Stimulated activated CD8-positive, alpha-beta memory T cell treated with anti-CD3 and anti-CD28 coated beads, Interleukin-12 subunit alpha, Interleukin-12 subunit beta, amount 100 ng/mL, for 24 hours (primary cell): ENCODE data around the gene DRAM1.
"Not testable (repeated sequence)": the region's sequence is repeated elsewhere in the genome, so short reads cannot be mapped to it uniquely, and the experiment has no call there.

Source experiments
- DNase-seq: peaks from one replicate; pipeline ENCODE4 v3.0.0-alpha.2; 2020; ENCODE audit errors: extremely low read depth

The DRAM1 gene

GRCh38 chr12:101906226-101906625, 28.8 kb downstream of the DRAM1 start:
- DNase-seq = no peak

- DNase-seq = no peak
Observed at GRCh38 chr12:101908395-101908794, 31.0 kb downstream of the DRAM1 start.

GRCh38 chr12:101909646-101910045, 32.3 kb downstream of the DRAM1 start:
- DNase-seq = no peak

GRCh38 chr12:101915841-101916240, 38.5 kb downstream of the DRAM1 start:
- no peak for DNase-seq

- DNase-seq = not testable (repeated sequence)
Observed at GRCh38 chr12:101918805-101919204, 41.4 kb downstream of the DRAM1 start.

GRCh38 chr12:101919447-101919846, 42.1 kb downstream of the DRAM1 start:
- DNase-seq = no peak

GRCh38 chr12:101920906-101921305, 43.5 kb downstream of the DRAM1 start:
- DNase-seq = no peak

GRCh38 chr12:101923045-101923718, 45.8 kb downstream of the DRAM1 start:
- no peak for DNase-seq

- DNase-seq = no peak
Observed at GRCh38 chr12:101924618-101925017, 47.2 kb downstream of the DRAM1 start.

GRCh38 chr12:101925361-101925760, 48.0 kb downstream of the DRAM1 start:
- DNase-seq = no peak

- DNase-seq = no peak
Observed at GRCh38 chr12:101925935-101926334, 48.6 kb downstream of the DRAM1 start.

- no peak for DNase-seq
Observed at GRCh38 chr12:101927036-101927435, 49.7 kb downstream of the DRAM1 start.

GRCh38 chr12:101927999-101928398, 50.6 kb downstream of the DRAM1 start:
- no peak for DNase-seq

- DNase-seq = no peak
Observed at GRCh38 chr12:101928556-101928955, 51.2 kb downstream of the DRAM1 start.

- DNase-seq = no peak
Observed at GRCh38 chr12:101929365-101930041, 52.1 kb downstream of the DRAM1 start.

GRCh38 chr12:101931498-101932326, 54.3 kb downstream of the DRAM1 start:
- no peak for DNase-seq

GRCh38 chr12:101933866-101934514, 56.6 kb downstream of the DRAM1 start:
- no peak for DNase-seq

GRCh38 chr12:101935890-101936746, 58.7 kb downstream of the DRAM1 start:
- DNase-seq = no peak

- no peak for DNase-seq
Observed at GRCh38 chr12:101939306-101939705, 61.9 kb downstream of the DRAM1 start.

GRCh38 chr12:101939856-101940265, 62.5 kb downstream of the DRAM1 start:
- no peak for DNase-seq

GRCh38 chr12:101940400-101940950, 63.1 kb downstream of the DRAM1 start:
- no peak for DNase-seq
